MCF 10A (cell line): ENCODE data around the gene RGL4. TPM values are rescaled to one million over a fixed set of nuclear protein-coding genes. Genes with fewer than 3 reads are reported as not detected.

Experiments
- BruUV-seq: library from RNA; stranded (reverse); fragments of 400-500 nt; replicated peaks from 2 replicates; lab custom pipeline; 2021; lab: Mats Ljungman, UMichigan
- CTCF ChIA-PET: fragments of 300-600 bp; sonication (Branson Sonifier 250); formaldehyde crosslinking; extraction: SDS; loops from one replicate; lab custom pipeline; 2021; ENCODE audit warnings: antibody characterized with exemption, inconsistent platforms; lab: Yijun Ruan, JAX
- POLR2A ChIA-PET: fragments of 300-600, 350-650 bp; sonication (Branson Sonifier 250); formaldehyde crosslinking; extraction: SDS; loops from one replicate; lab custom pipeline; 2020; ENCODE audit warnings: antibody characterized with exemption, inconsistent platforms; lab: Yijun Ruan, JAX
- DNase-seq: peaks from one replicate; pipeline ENCODE4 v3.0.0-alpha.2; 2018; ENCODE audit not compliant: unreplicated experiment
- H3K27ac Mint-ChIP-seq: one replicate; pipeline ENCODE4 v1.8.0; 2022; ENCODE audit warnings: mild to moderate bottlenecking, low read depth, mixed read lengths; ENCODE audit not compliant: unreplicated experiment
- H3K27me3 Mint-ChIP-seq: one replicate; pipeline ENCODE4 v1.8.0; 2022; ENCODE audit warnings: mixed read lengths; ENCODE audit not compliant: insufficient read depth, unreplicated experiment
- H3K36me3 Mint-ChIP-seq: one replicate; pipeline ENCODE4 v1.8.0; 2022; ENCODE audit warnings: mild to moderate bottlenecking, moderate library complexity, mixed read lengths; ENCODE audit not compliant: insufficient read depth, unreplicated experiment
- H3K4me1 Mint-ChIP-seq: one replicate; pipeline ENCODE4 v1.8.0; 2022; ENCODE audit warnings: mixed read lengths; ENCODE audit not compliant: insufficient read depth, unreplicated experiment
- H3K4me3 Mint-ChIP-seq: one replicate; pipeline ENCODE4 v1.8.0; 2022; ENCODE audit warnings: mild to moderate bottlenecking, moderate library complexity, mixed read lengths; ENCODE audit not compliant: unreplicated experiment
- H3K9me3 Mint-ChIP-seq: one replicate; pipeline ENCODE4 v1.8.0; 2022; ENCODE audit warnings: mixed read lengths; ENCODE audit not compliant: unreplicated experiment
- intact Hi-C: fragments of 100-400 bp; cut with micrococcal nuclease; formaldehyde crosslinking; loops from 2 replicates; pipeline ENCODE4 v1.14.1; 2022
- total RNA-seq: library from RNA; stranded (reverse); gene quantifications from 2 replicates; pipeline ENCODE4 v1.2.3, GENCODE V29; 2022
- TF ChIP-seq, protein P1 (sequence below): fragments of 200-600 bp; IDR thresholded peaks from one replicate; pipeline ENCODE4 v1.8.0; 2022; ENCODE audit warnings: antibody characterized with exemption, mild to moderate bottlenecking; ENCODE audit not compliant: unreplicated experiment

The RGL4 gene
- total RNA-seq, 1 experiment from 2014 or later, result not detected

DNA sequence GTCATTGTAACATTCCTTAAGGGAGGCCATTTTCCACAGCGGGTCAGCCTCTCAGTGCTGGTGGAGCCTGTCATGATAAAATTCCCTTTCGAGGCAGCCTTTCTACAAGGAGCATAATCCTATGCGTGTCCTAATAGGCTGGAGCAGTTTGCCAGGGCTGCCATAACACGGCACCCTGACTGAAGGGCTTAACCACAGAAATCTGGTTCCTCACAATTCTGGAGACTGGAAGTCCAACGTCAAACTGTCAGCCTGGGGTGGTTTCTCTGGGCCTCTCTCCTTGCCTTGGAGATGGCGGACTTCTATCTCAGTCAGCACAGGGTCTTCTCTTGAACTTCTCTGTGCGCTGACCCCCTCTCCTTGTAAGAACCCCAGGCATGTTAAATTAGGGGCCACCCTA lies 1.4 kb upstream of the RGL4 start:
- DNase-seq, result no peak
- no TSS peak for BruUV-seq

DNA sequence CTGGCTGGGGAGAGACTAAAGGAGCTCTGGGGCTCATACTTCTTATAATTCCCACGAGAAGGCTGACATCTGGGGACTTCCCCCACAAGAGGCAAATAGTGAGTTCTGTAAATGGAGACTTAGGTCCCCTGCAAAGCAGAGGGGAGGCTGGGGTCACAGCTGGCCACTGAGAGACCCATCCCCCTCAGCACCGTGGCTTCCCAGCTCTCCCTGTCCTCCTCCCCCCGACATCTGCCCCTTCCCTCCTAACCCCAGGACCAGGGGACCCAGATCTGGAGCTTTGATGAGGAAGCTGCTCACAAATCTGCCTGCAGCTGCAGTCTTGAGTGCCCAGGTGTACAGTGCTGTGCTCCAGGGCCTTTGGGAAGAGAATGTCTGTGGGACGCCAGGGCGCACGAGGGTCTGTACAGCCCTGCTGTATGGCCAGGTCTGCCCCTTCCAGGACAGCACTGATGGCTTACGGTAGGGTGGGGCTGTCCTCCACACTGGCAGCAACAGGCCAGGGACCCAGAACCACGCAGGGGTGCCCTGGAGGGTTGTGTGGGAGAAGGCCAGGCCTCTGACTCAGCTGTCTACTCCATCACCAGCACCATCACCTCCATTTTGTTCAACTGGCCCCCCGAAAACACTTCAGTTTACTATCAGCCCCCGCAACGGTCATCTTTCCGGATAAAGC lies 1.1 kb downstream of the RGL4 start:
- CTCF ChIA-PET, result no interaction called here
- BruUV-seq, result no TSS peak

More for the DNA sequence above, 1.4 kb upstream of the RGL4 start:
- ChIA-PET POLR2A (no interaction called here), CTCF (no interaction called here)
- TF ChIP-seq, protein P1, sequence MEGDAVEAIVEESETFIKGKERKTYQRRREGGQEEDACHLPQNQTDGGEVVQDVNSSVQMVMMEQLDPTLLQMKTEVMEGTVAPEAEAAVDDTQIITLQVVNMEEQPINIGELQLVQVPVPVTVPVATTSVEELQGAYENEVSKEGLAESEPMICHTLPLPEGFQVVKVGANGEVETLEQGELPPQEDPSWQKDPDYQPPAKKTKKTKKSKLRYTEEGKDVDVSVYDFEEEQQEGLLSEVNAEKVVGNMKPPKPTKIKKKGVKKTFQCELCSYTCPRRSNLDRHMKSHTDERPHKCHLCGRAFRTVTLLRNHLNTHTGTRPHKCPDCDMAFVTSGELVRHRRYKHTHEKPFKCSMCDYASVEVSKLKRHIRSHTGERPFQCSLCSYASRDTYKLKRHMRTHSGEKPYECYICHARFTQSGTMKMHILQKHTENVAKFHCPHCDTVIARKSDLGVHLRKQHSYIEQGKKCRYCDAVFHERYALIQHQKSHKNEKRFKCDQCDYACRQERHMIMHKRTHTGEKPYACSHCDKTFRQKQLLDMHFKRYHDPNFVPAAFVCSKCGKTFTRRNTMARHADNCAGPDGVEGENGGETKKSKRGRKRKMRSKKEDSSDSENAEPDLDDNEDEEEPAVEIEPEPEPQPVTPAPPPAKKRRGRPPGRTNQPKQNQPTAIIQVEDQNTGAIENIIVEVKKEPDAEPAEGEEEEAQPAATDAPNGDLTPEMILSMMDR, result no peak
- H3K4me3 Mint-ChIP-seq, result no peak overlapping the region
- peaks cover 13% of the 10 kb centered on the region for H3K36me3 Mint-ChIP-seq
- no peaks in the 10 kb centered on the region for H3K9me3 Mint-ChIP-seq
- H3K4me1 Mint-ChIP-seq, result no peaks in the 10 kb centered on the region
- no peak overlapping the region for H3K27ac Mint-ChIP-seq
- H3K27me3 Mint-ChIP-seq, result no peaks in the 10 kb centered on the region
- intact Hi-C loops, result no loop called here

DNA sequence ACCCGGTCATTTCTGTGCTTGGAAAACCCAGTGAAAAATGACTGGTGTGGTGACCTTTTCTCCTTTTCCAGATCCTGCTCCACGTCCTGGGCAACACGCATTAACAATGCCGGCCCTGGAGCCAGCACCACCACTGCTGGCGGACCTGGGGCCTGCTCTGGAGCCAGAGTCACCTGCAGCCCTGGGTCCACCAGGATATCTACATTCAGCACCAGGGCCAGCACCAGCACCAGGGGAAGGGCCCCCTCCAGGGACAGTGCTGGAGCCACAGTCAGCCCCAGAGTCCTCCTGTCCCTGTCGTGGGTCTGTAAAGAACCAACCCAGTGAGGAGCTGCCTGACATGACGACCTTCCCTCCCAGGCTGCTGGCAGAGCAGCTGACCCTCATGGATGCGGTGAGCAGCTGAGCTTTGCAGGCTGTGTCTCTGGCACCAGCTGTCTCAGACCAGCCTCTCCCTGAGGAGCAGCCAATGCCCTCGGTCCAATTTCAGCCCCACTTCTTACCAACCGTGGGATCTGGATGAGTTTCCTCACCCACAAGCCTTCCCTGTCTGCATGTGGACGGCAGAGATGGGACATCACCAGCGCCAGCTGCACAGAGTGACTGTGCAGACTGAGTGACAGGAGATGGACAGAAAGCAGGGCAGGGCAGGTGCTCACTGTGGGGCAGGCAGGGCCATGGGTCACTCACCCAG lies 1.9 kb downstream of the RGL4 start:
- CTCF ChIA-PET, result interaction anchor here (0.5 to 0.6 kb wide), 2 partner anchors 10 to 31 kb away, joined by 3 read pairs; no protein-coding TSS in a partner anchor
- Mint-ChIP-seq H3K27ac (no peak overlapping the region), H3K27me3 (no peaks in the 10 kb centered on the region), H3K4me3 (no peak overlapping the region), H3K9me3 (no peaks in the 10 kb centered on the region), H3K4me1 (no peaks in the 10 kb centered on the region), H3K36me3 (peaks cover 15% of the 10 kb centered on the region)
- POLR2A ChIA-PET, result no interaction called here
- intact Hi-C loops, result no loop called here
- no peak for DNase-seq
- BruUV-seq, result no TSS peak
- TF ChIP-seq, protein P1, result no peak

More for the DNA sequence above, 1.1 kb downstream of the RGL4 start:
- Mint-ChIP-seq H3K4me3 (no peak overlapping the region), H3K4me1 (no peaks in the 10 kb centered on the region), H3K27me3 (no peaks in the 10 kb centered on the region), H3K36me3 (peaks cover 15% of the 10 kb centered on the region), H3K27ac (no peak overlapping the region), H3K9me3 (no peaks in the 10 kb centered on the region)
- POLR2A ChIA-PET, result interaction anchor here (0.6 to 0.7 kb wide), 2 partner anchors 431 to 640 kb away, joined by 3 read pairs; no protein-coding TSS in a partner anchor
- DNase-seq, result no peak
- TF ChIP-seq, protein P1, result no peak
- intact Hi-C loops, result no loop called here

DNA sequence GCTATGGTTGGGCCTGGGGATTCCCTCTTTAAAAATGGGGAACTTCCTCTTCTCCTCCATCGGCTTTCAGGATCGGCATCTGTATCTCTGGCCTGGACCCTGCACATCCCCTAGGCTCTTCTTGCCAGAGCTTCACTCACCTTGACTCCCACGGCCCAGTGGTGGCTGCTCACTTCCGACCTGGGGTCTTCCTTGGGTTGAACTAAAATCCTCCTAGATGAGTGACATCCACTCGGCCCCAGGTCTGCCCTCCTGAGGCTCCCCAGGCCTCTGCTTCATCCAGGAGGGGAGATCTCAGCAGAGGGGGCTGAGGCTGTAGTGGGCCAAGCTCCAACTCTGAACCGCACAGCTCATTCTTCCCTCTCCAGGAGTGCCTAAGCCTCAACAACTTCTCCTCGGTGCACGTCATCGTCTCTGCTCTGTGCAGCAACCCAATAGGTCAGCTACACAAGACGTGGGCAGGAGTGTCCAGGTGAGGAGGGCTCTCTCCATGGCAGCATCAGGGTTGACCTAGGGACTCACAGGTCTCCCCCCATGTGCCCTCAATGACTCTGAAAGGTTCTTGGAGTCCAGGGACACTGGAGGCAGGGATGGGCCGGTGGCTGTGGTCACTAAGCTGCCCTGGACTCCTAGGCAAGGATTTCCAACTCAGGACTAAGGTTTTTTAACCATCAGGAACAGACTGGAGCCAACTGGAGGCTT lies 3.3 kb downstream of the RGL4 start:
- intact Hi-C loops, result no loop called here
- POLR2A ChIA-PET, result interaction anchor here (0.5 kb wide), 1 partner anchor 66 kb away, joined by 3 read pairs; no protein-coding TSS in a partner anchor
- Mint-ChIP-seq H3K36me3 (peaks cover 21% of the 10 kb centered on the region), H3K27ac (no peak overlapping the region), H3K9me3 (no peaks in the 10 kb centered on the region), H3K4me1 (no peaks in the 10 kb centered on the region), H3K27me3 (no peaks in the 10 kb centered on the region), H3K4me3 (no peak overlapping the region)
- BruUV-seq, result no TSS peak
- CTCF ChIA-PET, result interaction anchor here (0.6 kb wide), 1 partner anchor 748 kb away, joined by 3 read pairs; no protein-coding TSS in a partner anchor
- TF ChIP-seq, protein P1, result no peak
- no peak for DNase-seq
